AG10803 (cell line): ENCODE measurements around the gene PDE1A.

ENCODE experiments used
- DNase-seq: peaks from one replicate; pipeline ENCODE4 v3.0.0; 2010; ENCODE audit warnings: low read depth
- H3K4me3 ChIP-seq: 2 replicates; pipeline ENCODE4 v1.5.1; 2011; ENCODE audit warnings: mild to moderate bottlenecking, low read length, control low read depth
- CTCF ChIP-seq: conservative IDR thresholded peaks from 2 replicates; pipeline ENCODE4 v1.5.1; 2011; ENCODE audit warnings: mild to moderate bottlenecking, low read length, control low read depth, inconsistent platforms

The PDE1A gene

GRCh38 chr2:182181381-182181780 is 245.5 kb downstream of the PDE1A start:
- TF ChIP-seq CTCF: no peak
- no peak for DNase-seq
- no peak overlapping the region for H3K4me3 ChIP-seq

- TF ChIP-seq CTCF: no peak
- no peak for DNase-seq
- no peak overlapping the region for H3K4me3 ChIP-seq
Measured at GRCh38 chr2:182179176-182179575, 247.7 kb downstream of the PDE1A start.

- no peak overlapping the region for H3K4me3 ChIP-seq
- TF ChIP-seq CTCF: no peak
Measured at GRCh38 chr2:182173944-182174622, 252.8 kb downstream of the PDE1A start.

DNA sequence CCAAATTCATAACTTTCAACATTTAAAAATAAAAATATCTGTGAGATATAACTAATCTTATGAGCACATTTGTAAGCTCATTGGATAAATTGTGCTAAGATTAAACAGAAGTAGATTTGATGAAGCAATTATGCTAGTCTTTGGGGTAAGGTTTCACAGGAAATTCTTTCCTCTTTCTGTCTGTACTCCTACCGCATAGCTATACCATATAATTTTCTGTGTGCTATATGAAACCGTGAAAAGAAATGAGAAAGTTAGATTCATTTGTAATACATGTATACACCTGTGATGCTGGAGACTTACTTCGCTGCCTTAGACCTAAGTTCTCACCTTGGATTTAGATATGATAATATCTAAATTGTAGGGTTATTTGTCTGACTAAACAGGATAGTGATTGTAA is 256.5 kb downstream of the PDE1A start:
- H3K4me3 ChIP-seq: no peak overlapping the region
- DNase-seq: no peak
- no peak for TF ChIP-seq CTCF

More at GRCh38 chr2:182173944-182174622, 252.8 kb downstream of the PDE1A start:
- DNase-seq: no peak

GRCh38 chr2:182167882-182168281 is 259.0 kb downstream of the PDE1A start:
- no peak overlapping the region for H3K4me3 ChIP-seq
- TF ChIP-seq CTCF: no peak
- no peak for DNase-seq

- no peak overlapping the region for H3K4me3 ChIP-seq
- no peak for TF ChIP-seq CTCF
- DNase-seq: no peak
Measured at GRCh38 chr2:182166841-182167240, 260.0 kb downstream of the PDE1A start.

GRCh38 chr2:182166406-182166805 is 260.4 kb downstream of the PDE1A start:
- TF ChIP-seq CTCF: no peak
- DNase-seq: no peak
- no peak overlapping the region for H3K4me3 ChIP-seq
